K562 (cell line): ENCODE results near the gene RUNX1.

ENCODE experiments used
- BACH1 ChIP-seq: fragments of 200-800 bp; sonication (Bioruptor generic); IDR thresholded peaks from 2 replicates; pipeline ENCODE4 v1.6.1; 2016; ENCODE audit warnings: missing genetic modification characterization, missing compliant biosample characterization
- CHD1 ChIP-seq: fragments of 200-600 bp; sonication (generic); IDR thresholded peaks from one replicate; pipeline ENCODE4 v1.6.1; 2012; ENCODE audit warnings: mild to moderate bottlenecking, moderate library complexity, low read length, inconsistent platforms
- IRF1 ChIP-seq: sonication (generic); formaldehyde crosslinking; IDR thresholded peaks from 2 replicates; pipeline ENCODE4 v1.8.0; 2022; ENCODE audit warnings: missing genetic modification reagents, mild to moderate bottlenecking, borderline replicate concordance
- PKNOX1 ChIP-seq: fragments of 450-650 bp; IDR thresholded peaks from 2 replicates; pipeline ENCODE4 v1.6.1; 2016

GRCh38 chr21:35046880-35047229, 2.2 kb downstream of the RUNX1 start:
- TF ChIP-seq BACH1 (tag) (no peak), CHD1 (no peak), PKNOX1 (no peak), IRF1 (CRISPR knock-in tag) (no peak)
